Epithelial cell of proximal tubule (primary cell): ENCODE data around the gene MRGPRG. TPM values are rescaled to one million over a fixed set of nuclear protein-coding genes. Genes with fewer than 3 reads are reported as not detected.

Experiments used
- DNase-seq: peaks from one replicate; pipeline ENCODE4 v3.0.0-alpha.2; 2011; ENCODE audit warnings: low read depth
- H3K4me3 ChIP-seq: 2 replicates; pipeline ENCODE4 v1.5.1; 2011; ENCODE audit warnings: low read depth, mild to moderate bottlenecking, low read length
- CTCF ChIP-seq: conservative IDR thresholded peaks from 2 replicates; pipeline ENCODE4 v1.5.1; 2012; ENCODE audit warnings: low read depth, mild to moderate bottlenecking, low read length
- total RNA-seq: library from RNA; depleted of rRNA; stranded (reverse); fragments of >200 nt; gene quantifications from 2 replicates; pipeline ENCODE4 v1.2.3, GENCODE V29; 2015

Gene MRGPRG
- total RNA-seq, 1 donor from 2014 or later, result not detected

- H3K4me3 ChIP-seq, result no peak overlapping the region
- no peak for DNase-seq
- no peak for TF ChIP-seq CTCF
Observed at GRCh38 chr11:3180869-3181268, 37.7 kb downstream of the MRGPRG start.

- no peak for DNase-seq
- TF ChIP-seq CTCF, result no peak
Observed at GRCh38 chr11:3178349-3178748, 40.3 kb downstream of the MRGPRG start.

GRCh38 chr11:3177931-3178330 lies 40.7 kb downstream of the MRGPRG start:
- TF ChIP-seq CTCF, result no peak
- no peak for DNase-seq
- no peak overlapping the region for H3K4me3 ChIP-seq

More at GRCh38 chr11:3178349-3178748, 40.3 kb downstream of the MRGPRG start:
- no peak overlapping the region for H3K4me3 ChIP-seq

GRCh38 chr11:3176487-3176886 lies 42.1 kb downstream of the MRGPRG start:
- H3K4me3 ChIP-seq, result no peak overlapping the region
- TF ChIP-seq CTCF, result no peak
- DNase-seq, result no peak

- H3K4me3 ChIP-seq, result no peak overlapping the region
- DNase-seq, result no peak
- no peak for TF ChIP-seq CTCF
Observed at GRCh38 chr11:3175194-3175593, 43.4 kb downstream of the MRGPRG start.

- TF ChIP-seq CTCF, result no peak
- H3K4me3 ChIP-seq, result no peak overlapping the region
- DNase-seq, result no peak
Observed at GRCh38 chr11:3174387-3174786, 44.2 kb downstream of the MRGPRG start.

GRCh38 chr11:3173795-3174194 lies 44.8 kb downstream of the MRGPRG start:
- DNase-seq, result no peak
- H3K4me3 ChIP-seq, result no peak overlapping the region
- no peak for TF ChIP-seq CTCF
